HL-60 (cell line): Measurements from ENCODE around the gene NDUFB2.

ENCODE experiments used
- DNase-seq, 2 experiments: peaks; one replicate each; pipeline ENCODE4 v3.0.0-alpha.2; 2010 to 2020; ENCODE audit warnings: low read depth in 1 of 2, low spot score in 1 of 2
- H3K27ac ChIP-seq: fragments of 250-450 bp; sonication (Bioruptor Pico); replicated peaks from 2 replicates; pipeline ENCODE4 v1.5.1; 2020; ENCODE audit warnings: mild to moderate bottlenecking, moderate library complexity
- H3K27me3 ChIP-seq: fragments of 250-450 bp; sonication (Bioruptor Pico); 2 replicates; pipeline ENCODE4 v1.5.1; 2021; ENCODE audit warnings: mild to moderate bottlenecking, moderate library complexity; ENCODE audit not compliant: insufficient read depth, poor library complexity, severe bottlenecking
- H3K4me3 ChIP-seq: replicated peaks from 2 replicates; pipeline ENCODE4 v1.5.1; 2011; ENCODE audit warnings: mild to moderate bottlenecking, control low read depth, low read length; ENCODE audit not compliant: insufficient read depth
- CTCF ChIP-seq: IDR thresholded peaks from one replicate; pipeline ENCODE4 v1.5.1; 2011; ENCODE audit warnings: low read length, control low read depth, inconsistent platforms; ENCODE audit not compliant: insufficient read depth
- GABPA ChIP-seq: IDR thresholded peaks from 2 replicates; pipeline ENCODE4 v1.6.1; 2012; ENCODE audit warnings: low read depth
- POLR2AphosphoS5 ChIP-seq: IDR thresholded peaks from 2 replicates; pipeline ENCODE4 v1.6.1; 2012; ENCODE audit warnings: low read depth
- REST ChIP-seq: IDR thresholded peaks from 2 replicates; pipeline ENCODE4 v1.6.1; 2012; ENCODE audit warnings: low read depth; ENCODE audit not compliant: insufficient replicate concordance
- SPI1 ChIP-seq: IDR thresholded peaks from 2 replicates; pipeline ENCODE4 v1.6.1; 2012; ENCODE audit warnings: low read depth, mild to moderate bottlenecking, borderline replicate concordance

Gene NDUFB2

GRCh38 chr7:140650367-140650766, 46.1 kb upstream of the NDUFB2 start:
- no peak for DNase-seq
- Histone ChIP-seq H3K4me3 (no peak overlapping the region), H3K27ac (no peak overlapping the region), H3K27me3 (no peaks in the 10 kb centered on the region)
- TF ChIP-seq POLR2AphosphoS5 (no peak), SPI1 (no peak), REST (no peak), GABPA (no peak), CTCF (no peak)

- peak; percentile 27 to 54 for DNase-seq
- TF ChIP-seq SPI1 (no peak), POLR2AphosphoS5 (no peak), CTCF (peak; percentile 83)
- Histone ChIP-seq H3K27me3 (no peaks in the 10 kb centered on the region), H3K27ac (no peak overlapping the region), H3K4me3 (no peak overlapping the region)
Measured at GRCh38 chr7:140653319-140654108, 43.0 kb upstream of the NDUFB2 start.

GRCh38 chr7:140654109-140654387, 42.5 kb upstream of the NDUFB2 start:
- TF ChIP-seq SPI1 (no peak), REST (no peak), GABPA (no peak), CTCF (no peak), POLR2AphosphoS5 (no peak)
- no peak overlapping the region for H3K27ac ChIP-seq
- no peaks in the 10 kb centered on the region for H3K27me3 ChIP-seq
- no peak for DNase-seq
- H3K4me3 ChIP-seq: no peak overlapping the region

GRCh38 chr7:140654661-140655060, 41.8 kb upstream of the NDUFB2 start:
- Histone ChIP-seq H3K4me3 (no peak overlapping the region), H3K27me3 (no peaks in the 10 kb centered on the region), H3K27ac (no peak overlapping the region)
- TF ChIP-seq GABPA (no peak), CTCF (no peak), POLR2AphosphoS5 (no peak), SPI1 (no peak), REST (no peak)
- no peak for DNase-seq
